ENCODE results near the gene NDFIP1.
"Not testable (repeated sequence)": the region's sequence is repeated elsewhere in the genome, so short reads cannot be mapped to it uniquely, and the experiment has no call there.

Gene NDFIP1

DNA sequence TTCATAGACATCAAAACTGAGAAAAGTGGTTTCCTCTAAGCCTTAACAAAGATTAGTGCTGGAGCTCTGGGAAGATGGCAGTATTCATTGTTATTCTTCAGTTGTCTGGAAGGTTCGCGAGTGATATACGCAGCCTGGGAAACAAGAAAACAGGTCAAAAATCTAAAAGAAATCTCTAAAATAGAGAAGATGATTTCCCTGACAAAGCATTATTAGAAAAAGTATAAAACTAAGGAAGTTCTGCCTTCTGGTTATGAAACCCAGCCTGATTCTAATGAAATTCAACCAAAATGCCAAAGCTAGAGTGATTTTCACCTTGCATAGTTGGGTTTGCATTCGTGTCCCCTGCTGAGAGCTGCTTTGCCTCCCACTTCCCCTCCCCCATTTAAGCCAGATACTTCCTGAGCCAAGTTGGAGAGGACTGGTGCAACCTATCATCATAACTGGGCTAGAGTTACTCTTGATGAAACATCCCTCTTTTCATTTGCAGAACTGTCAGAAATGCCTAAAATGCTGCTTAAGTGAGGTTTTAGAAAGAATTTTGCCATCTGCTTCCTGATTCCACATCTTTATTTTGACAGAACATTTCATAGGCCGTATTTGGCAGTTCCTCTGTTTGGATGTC lies 48.4 kb downstream of the NDFIP1 start:
- DNase-seq, result no peak

DNA sequence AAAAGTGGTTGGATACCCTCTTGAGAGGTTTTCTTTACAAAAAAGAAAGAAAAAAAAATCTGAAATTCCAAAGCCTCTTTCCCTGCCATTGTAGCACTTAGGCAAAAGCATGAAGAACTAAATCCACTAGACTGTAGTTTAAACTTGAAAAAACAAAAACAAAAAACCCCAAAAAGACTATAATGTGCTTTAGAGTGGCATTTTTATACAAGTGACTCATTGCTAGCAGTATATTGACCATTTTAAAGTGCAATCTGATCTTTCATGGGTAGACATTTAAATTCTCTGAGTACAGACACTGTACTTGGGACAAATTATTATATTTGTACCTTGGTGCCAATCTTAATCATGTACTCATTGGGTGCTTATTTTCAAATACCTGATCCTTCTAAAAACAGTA lies 50.8 kb downstream of the NDFIP1 start:
- DNase-seq, result no peak

DNA sequence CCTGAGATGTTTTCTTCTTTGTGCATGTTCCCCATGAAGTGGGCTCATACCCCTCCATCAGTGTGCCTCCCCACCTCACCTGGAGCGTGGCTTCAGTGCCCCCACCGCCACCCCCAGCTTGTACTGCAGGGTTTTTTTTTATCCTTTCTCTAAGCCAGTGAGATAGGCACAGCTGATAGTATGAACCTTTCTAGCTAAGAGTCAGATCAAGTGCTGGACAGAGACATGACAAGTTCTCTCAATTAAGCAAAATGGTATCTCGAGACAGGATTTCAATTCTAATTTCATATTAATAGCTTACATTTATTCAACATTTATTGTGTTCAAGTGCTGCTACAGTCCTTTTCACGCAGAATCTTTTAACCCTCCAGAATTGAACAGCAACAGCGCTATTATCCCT lies 55.7 kb downstream of the NDFIP1 start:
- DNase-seq, result no peak

DNA sequence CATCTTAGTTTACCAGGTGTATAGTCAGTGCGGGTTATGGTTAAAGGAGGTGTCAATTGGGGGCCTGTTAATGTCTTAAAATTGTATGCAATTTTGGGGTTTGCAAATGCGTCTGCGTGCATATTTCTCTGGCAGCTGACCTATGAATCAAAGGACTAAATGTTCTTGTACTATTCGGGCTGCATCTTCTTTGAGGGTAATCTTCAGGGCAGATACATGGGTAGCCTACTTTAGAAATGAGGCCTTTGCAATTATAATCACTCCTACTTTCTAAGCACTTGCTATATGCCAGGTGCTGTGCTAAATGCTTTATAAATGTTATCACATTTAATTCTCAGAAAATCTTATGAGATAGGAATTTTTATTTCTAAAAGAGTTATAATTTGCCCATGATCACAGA lies 58.2 kb downstream of the NDFIP1 start:
- no peak for DNase-seq

GRCh38 chr5:142167458-142167857 lies 58.9 kb downstream of the NDFIP1 start:
- DNase-seq, result no peak

DNA sequence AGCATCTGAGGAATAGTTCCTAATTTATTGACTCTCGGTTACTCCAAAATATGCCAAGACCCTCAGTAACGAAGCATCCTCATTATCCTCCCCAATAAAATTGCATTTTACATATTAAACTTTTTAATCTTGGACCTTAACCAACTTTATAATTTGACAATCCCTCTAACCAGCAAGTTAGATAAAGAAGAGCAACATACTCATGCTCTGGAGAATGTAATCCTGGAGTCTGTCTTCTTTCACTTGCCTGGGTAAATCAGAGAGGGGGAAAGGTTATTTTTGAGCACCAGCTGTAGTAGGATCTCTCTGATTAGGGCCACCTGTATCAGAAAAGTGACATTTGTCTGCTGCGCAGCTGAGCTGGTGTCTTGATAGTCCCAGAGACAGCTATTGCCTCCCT lies 59.8 kb downstream of the NDFIP1 start:
- DNase-seq, result no peak

DNA sequence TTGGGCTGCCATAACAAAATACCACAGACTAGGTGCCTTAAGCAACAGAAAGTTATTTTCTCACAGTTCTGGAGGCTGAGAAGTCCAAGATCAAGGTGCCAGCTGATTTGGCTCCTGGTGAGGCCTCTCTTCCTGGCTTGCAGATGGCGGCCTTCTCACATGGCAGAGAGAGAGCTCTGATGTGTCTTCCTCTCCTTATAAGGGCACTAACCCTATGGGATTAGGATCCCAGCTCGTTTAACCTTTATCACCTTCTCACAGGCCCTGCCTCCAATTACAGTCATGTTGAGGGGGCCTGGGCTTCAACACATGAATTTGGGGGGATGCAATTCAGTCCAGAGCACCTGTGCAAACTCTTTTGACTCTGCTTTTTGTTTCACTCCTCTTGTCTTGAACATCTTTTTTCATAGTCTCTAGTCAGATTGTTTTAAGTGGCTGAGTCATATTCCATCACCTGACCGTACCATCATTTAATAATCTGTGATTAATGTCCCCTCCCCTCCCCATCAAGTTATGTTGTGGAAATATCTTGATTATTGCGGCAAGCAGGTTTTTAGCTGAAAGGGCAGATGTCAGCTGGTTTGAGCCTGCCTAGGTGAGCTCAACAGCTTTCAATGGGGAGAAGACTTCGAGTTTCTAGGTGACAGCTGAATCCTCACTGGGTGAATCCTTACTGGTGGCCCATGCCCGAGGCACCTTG lies 61.8 kb downstream of the NDFIP1 start:
- no peak for DNase-seq

DNA sequence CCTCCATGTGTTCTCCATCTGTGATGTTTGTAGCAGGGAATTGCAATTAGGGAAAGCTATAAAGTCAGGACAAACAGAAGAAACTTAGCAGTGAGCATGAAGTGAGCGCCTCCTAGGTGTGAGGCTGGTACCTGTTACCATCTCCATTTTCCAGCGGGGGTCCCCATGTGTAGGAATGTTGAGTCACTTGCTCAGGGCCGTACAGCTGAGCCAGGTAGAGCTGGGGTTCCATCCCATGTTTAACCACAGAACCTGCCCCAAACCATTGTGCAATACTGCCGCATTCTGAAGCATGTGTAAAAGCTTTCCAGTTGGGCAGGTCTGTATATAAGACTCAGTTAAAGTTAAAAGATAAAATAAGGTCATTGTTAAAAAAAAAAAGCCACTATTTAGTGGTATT lies 62.7 kb downstream of the NDFIP1 start:
- no peak for DNase-seq

- no peak for DNase-seq
Measured at GRCh38 chr5:142175039-142175438, 66.5 kb downstream of the NDFIP1 start.

GRCh38 chr5:142175461-142176142 lies 67.0 kb downstream of the NDFIP1 start:
- no peak for DNase-seq

GRCh38 chr5:142176255-142176654 lies 67.7 kb downstream of the NDFIP1 start:
- DNase-seq, result no peak

DNA sequence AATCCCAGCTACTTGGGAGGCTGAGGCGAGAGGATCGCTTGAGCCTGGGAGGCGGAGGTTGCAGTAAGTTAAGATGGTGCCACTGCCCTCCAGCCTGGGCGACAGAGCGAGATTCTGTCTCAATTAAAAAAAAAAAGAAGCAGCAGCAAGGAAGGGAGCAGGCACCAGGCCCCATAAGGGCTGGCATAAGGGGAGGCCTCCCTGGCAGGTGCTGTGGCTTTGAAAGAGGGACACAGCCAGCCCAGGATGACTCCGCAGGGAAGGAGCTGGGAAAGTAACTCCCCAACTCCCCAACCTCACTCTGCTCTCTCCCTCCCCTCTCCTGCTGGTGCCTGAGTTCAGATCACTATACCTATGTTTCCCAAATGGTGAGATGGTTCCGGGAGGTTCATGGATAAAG lies 70.1 kb downstream of the NDFIP1 start:
- no peak for DNase-seq

DNA sequence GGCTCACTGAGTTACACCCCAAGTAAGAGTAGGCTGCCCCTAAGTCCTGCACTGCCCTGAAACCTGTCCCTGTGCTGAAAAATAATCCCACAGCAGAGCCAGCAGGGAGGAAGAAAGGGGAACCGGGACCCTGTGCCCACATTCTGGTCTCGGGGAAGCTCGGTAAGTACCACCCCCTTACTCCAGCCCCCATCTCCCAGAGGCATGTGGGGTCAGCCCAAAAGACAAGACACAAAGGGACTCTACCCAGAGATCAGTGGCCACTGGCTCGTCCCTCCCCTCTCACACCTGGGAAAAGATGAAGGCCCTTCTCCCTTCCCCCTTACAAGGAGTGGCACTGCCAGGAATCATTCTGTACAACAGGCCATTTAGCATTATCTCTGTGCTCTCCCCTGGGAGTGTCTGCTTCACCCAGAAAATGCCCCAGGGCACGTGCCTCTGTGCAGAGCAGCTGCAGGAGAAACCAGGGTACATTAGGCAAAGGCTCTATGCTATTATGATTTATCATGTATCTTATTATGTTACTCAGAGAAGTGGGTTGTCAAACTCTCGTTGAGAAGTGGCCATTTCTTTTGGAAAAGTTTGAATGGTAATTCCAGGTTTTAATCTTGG lies 71.3 kb downstream of the NDFIP1 start:
- DNase-seq, result no peak

DNA sequence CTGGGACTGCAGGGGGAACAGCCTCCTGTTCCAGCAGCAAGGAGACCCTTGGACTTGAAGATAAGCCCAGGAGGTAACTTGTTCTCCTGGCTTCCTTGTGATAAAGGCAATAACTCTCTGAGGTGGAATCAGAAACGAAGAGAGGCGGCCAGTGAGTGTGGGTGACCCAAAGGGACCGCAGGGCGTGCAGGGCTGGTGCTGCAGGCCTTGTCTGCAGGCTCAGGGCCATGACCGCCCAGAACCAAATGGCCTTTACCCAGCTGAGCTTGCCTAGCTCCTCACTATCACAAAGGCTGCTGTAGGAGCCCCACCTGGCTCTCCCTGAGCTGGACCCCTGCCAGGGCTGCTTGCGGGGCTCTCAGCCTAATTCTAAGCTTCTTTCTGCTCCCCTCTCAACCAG lies 72.5 kb downstream of the NDFIP1 start:
- DNase-seq, result no peak

DNA sequence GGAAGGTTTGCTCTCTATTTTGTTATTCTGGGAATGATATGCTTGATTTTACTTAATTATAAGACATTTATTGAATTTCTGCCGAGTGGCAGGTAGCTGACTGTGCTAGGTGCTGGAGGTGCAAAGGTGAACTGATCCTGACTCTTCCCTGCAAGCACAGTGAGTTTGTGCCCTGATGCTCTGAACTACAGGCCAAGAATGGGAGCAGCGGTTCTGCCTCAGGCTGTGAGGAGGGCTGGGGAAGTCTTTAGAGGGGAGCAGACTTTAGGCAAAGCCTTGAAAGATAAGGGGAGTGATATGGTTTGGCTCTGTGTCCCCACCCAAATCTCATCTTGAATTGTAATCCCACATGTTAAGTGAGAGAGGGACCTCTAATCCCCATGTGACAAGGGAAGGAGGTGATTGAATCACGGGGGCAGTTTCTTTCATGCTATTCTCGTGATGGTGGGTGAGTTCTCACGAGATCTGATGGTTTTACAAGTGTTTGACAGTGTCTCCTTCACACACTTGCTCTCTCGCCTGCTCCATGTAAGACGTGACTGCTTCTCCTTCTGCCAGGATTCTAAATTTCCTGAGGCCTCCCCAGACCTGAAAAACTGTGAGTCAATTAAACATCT lies 73.1 kb downstream of the NDFIP1 start:
- DNase-seq, result no peak

DNA sequence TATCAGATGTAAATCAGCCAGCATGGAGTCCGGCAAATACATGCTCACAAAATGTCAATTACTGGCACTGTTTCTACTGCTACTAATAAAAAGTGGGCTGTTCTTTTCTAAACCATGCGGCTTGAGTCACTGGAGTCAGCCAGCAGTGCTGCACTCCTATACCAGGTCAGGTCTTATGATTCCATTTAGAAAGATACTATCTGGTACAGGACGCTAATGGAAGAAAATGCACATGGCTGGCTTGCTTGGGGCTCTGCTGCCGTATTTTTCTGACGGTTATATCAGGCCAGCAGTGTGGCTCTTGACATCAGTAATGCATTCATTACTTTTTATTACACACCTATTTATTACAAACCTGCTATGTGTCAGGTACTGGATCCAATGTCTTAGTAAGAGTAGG lies 74.3 kb downstream of the NDFIP1 start:
- DNase-seq, result no peak

DNA sequence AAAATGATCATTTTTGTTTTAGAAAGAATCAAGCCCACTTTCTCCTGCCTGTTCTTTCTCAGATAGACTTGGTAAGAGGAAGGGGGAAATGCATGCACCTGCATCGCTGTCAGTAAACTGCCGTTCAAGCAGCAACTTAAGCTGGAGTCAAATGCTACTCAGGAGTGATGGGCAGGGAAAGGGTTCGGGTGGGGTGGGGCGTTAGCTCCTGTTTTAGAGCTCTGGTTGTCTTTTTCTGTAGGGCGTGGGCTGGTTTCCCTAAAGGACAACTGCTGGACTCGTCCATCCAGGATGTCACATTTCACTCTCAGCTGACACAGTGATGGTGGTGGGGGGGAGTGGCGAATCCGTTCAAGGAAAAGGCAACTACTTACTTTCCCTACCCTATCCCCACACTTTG lies 75.0 kb downstream of the NDFIP1 start:
- no peak for DNase-seq

GRCh38 chr5:142184988-142185387 lies 76.4 kb downstream of the NDFIP1 start:
- DNase-seq, result no peak

- no peak for DNase-seq
Measured at GRCh38 chr5:142186514-142186856, 77.9 kb downstream of the NDFIP1 start.

DNA sequence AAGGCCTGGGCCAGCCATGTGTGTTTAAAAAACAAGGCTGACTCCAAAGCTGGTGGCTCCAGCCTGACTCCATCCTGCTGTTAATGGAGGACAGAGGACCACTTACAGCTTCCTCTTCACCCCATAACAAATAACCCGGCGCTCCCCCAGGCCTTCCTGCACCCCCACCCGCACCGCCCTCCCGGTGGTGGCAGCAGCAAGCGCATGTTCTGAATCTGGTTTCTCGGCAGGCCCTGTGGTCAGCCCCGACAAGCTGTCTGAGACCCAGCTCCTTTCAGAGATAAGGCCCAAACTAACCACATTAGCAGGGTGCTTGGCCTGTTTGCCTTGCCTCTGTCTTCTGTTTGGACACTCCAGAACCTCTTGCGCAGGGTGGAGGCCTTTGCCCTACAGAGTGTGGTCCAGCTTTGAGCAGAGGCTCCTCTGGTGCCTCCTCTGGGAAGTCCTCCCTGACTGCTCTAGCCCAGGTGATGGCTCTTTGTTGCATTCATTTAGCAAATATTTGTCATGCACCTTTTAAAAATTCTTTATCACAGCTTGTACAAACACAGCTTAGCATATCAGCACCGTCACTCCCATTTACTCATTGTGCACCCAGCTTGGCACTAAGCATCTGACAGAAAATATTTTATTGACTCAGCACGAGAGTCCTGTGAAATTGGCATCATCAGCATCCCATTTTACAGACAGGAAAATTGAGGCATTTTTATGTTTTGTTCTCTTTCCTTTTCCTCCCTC lies 78.4 kb downstream of the NDFIP1 start:
- DNase-seq, result no peak

- not testable (repeated sequence) for DNase-seq
Measured at GRCh38 chr5:142188691-142189090, 80.1 kb downstream of the NDFIP1 start.

- no peak for DNase-seq
Measured at GRCh38 chr5:142189813-142190212, 81.2 kb downstream of the NDFIP1 start.

- no peak for DNase-seq
Measured at GRCh38 chr5:142191776-142192175, 83.2 kb downstream of the NDFIP1 start.

All from effector CD8-positive, alpha-beta T cell (primary cell).